ENCODE measurements around the gene SOX3.

The SOX3 gene

DNA sequence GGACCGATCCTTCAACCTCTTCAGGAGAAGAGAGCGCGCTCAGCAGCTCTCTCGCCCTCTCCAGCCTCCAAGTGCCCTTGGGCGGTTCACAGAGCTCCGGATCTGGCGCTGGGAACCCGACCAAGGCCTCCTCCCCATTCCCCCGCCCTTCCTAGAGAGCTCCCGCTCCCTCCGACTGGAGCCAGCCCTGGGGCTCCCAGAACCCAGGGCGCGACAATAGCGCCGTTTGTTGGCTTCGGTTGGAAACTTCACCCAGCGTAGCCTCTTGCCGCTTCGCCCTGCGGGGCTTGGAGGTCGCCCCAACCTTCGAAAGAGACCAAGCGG lies 3.1 kb upstream of the SOX3 start:
- in situ Hi-C loops (cut with HindIII; ENCODE audit: low pct_ligation_motif_present, low sequenced_read_pairs), result no loop called here
- no peak for DNase-seq
- Histone ChIP-seq H3K36me3 (replicated peaks) (no peaks in the 10 kb centered on the region), H3K4me3 (ENCODE audit: low read depth, low read length) (no peak overlapping the region), H3K27ac (no peak overlapping the region), H3K27me3 (replicated peaks) (peaks cover 30% of the 10 kb centered on the region)
- TF ChIP-seq, protein P1, sequence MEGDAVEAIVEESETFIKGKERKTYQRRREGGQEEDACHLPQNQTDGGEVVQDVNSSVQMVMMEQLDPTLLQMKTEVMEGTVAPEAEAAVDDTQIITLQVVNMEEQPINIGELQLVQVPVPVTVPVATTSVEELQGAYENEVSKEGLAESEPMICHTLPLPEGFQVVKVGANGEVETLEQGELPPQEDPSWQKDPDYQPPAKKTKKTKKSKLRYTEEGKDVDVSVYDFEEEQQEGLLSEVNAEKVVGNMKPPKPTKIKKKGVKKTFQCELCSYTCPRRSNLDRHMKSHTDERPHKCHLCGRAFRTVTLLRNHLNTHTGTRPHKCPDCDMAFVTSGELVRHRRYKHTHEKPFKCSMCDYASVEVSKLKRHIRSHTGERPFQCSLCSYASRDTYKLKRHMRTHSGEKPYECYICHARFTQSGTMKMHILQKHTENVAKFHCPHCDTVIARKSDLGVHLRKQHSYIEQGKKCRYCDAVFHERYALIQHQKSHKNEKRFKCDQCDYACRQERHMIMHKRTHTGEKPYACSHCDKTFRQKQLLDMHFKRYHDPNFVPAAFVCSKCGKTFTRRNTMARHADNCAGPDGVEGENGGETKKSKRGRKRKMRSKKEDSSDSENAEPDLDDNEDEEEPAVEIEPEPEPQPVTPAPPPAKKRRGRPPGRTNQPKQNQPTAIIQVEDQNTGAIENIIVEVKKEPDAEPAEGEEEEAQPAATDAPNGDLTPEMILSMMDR (IDR thresholded peaks at IDR 0.05; ENCODE audit: low read depth, low read length, missing control alignments), result peak; percentile 61

DNA sequence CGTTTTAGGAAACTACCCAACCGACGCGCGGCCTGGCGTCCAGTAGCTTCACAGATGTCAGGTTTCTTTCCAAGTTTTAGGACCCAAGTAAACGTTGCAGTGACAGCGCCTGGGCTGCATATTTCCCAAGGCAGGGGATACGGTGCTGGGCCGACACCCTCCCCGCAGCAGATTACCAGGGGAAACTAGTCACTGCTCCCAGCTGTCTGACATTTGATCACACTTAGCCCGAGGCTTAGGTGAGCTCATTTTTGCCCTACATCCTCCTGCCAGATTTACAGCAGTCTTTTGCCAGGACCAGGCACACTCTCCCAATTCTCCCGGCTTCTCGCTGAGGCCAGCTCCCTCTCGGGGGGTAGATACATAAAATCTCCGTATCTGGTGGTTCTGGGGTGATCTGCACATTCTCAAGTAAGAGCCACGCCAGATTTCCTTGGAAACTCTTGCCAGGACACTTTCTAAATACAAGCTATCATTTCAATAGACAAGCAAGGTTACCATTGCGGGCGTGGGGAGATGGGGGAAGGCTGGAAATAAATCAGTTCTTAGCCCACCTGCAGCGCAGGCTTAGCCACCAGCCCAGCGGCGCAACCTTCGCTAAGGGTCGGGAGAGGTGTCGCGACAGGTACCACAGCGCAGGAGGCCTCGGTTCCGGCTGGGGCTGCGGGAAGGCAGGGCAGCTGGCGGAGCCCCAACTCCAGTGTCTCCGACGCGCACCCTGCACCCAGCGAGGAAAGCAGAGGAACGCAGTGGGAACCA lies 2.5 kb upstream of the SOX3 start:
- Histone ChIP-seq H3K27me3 (replicated peaks) (peaks cover 30% of the 10 kb centered on the region), H3K36me3 (replicated peaks) (no peaks in the 10 kb centered on the region), H3K27ac (no peak overlapping the region), H3K4me3 (ENCODE audit: low read depth, low read length) (no peak overlapping the region)
- TF ChIP-seq, protein P1 (IDR thresholded peaks at IDR 0.05; ENCODE audit: low read depth, low read length, missing control alignments), result no peak
- DNase-seq, result no peak
- in situ Hi-C loops (cut with HindIII; ENCODE audit: low pct_ligation_motif_present, low sequenced_read_pairs), result no loop called here

DNA sequence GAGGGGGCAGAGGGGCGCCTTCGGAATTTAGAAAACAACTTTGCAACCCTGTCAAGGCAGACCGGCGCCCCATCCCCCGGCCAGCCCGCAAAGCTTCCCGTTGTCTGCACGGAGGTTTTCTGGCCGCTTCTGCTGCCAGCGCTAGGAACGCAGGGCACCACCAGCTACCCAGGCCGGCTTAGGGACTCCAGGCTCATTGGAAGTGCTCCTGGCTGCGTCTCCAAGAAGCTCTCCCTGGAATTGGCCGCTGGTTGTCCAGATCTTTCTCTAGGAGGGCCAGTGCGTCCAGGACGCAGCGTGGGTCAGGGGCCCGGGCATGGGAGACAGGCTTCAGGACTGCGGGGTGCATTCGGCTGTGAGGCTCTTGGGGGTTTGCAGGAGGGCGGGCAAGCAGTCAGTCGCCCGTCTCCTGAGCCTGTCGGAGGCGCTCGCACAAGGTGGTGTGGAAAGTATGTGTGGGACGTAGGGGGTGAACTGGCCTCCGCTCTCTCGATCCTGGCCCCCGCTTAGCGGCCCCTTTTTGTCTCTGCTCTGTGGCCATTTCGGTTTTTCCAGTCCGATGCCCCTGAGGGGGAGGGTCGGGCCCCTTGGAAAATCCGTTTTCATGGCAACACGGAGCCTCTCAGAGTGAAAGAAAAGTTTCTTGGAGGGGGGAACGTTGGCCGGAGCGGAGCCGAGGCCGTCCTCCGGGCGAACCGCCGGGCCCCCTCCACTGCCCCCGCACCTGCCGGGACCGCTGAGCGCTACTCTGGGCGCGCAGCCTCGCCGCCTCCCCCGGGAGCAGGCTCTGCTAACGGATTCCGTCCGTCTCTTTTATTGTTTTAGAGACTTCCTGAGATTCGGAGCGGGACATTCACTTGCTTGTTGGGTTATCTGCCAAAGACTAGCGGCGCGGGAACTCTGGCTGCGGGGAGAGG lies 810 bp upstream of the SOX3 start:
- in situ Hi-C loops (cut with HindIII; ENCODE audit: low pct_ligation_motif_present, low sequenced_read_pairs), result no loop called here
- TF ChIP-seq, protein P1 (IDR thresholded peaks at IDR 0.05; ENCODE audit: low read depth, low read length, missing control alignments), result no peak
- Histone ChIP-seq H3K27me3 (replicated peaks) (peaks cover 27% of the 10 kb centered on the region), H3K4me3 (ENCODE audit: low read depth, low read length) (no peak overlapping the region), H3K27ac (no peak overlapping the region), H3K36me3 (replicated peaks) (no peaks in the 10 kb centered on the region)
- no peak for DNase-seq

DNA sequence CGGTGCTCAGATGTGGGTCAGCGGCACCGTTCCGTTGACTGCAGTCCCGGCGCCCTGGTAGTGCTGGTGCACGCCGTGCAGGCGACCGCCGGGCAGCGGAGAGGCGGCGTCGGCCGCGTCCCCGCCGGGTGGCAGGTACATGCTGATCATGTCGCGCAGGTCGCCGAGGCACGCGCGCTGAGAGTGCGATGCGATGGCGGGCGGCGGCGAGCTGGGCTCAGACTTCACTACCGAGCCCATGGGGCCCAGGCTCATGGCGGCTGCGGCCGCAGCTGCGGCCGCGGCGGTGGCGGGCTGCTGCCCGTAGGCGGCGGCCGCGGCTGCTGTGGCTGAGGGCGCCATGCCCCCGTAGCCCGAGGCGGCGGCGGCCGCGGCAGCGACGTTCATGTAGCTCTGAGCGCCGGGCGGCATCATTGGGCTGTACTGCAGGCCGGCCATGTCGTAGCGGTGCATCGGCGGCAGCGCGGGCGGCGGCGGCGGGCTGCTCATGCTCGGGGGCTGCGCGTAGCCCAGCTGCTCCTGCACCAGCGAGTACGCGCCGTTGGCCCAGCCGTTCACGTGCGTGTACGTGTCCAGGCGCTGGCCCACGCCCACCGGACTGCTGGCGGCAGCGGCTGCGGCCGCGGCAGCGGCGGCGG lies 1.0 kb downstream of the SOX3 start:
- Histone ChIP-seq H3K27ac (no peak overlapping the region), H3K4me3 (ENCODE audit: low read depth, low read length) (peak overlapping the region; percentile 15), H3K27me3 (replicated peaks) (peaks cover 27% of the 10 kb centered on the region), H3K36me3 (replicated peaks) (no peaks in the 10 kb centered on the region)
- DNase-seq, result no peak
- TF ChIP-seq, protein P1 (IDR thresholded peaks at IDR 0.05; ENCODE audit: low read depth, low read length, missing control alignments), result no peak
- in situ Hi-C loops (cut with HindIII; ENCODE audit: low pct_ligation_motif_present, low sequenced_read_pairs), result no loop called here

DNA sequence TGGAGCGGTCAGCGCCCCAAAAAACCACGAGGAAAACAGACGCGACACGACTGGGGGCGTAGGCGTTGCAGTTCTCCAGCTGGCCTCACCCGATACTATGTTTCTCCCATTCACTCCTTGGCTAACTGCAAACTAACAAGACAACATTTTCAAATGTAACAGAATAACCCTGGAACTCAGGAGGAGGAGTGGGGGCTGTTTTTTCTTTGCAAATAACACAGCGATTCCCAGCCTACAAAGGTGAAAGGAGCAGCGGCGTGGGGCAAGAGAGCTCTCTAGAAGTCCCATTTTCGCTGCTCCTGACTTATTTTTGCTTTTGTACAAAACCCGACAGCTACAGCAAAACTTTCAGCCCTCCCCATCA lies 1.6 kb downstream of the SOX3 start:
- TF ChIP-seq, protein P1 (IDR thresholded peaks at IDR 0.05; ENCODE audit: low read depth, low read length, missing control alignments), result no peak
- Histone ChIP-seq H3K36me3 (replicated peaks) (no peaks in the 10 kb centered on the region), H3K4me3 (ENCODE audit: low read depth, low read length) (no peak overlapping the region), H3K27ac (no peak overlapping the region), H3K27me3 (replicated peaks) (peaks cover 27% of the 10 kb centered on the region)
- in situ Hi-C loops (cut with HindIII; ENCODE audit: low pct_ligation_motif_present, low sequenced_read_pairs), result no loop called here
- no peak for DNase-seq
